Type B pancreatic cell (in vitro differentiated cells): ENCODE data around the gene ACAT2. TPM values are rescaled to one million over a fixed set of nuclear protein-coding genes. Genes with fewer than 3 reads are reported as not detected.
"Not testable (repeated sequence)": the region's sequence is repeated elsewhere in the genome, so short reads cannot be mapped to it uniquely, and the experiment has no call there.

ENCODE experiments used
- DNase-seq: peaks from one replicate; pipeline ENCODE4 v3.0.0; 2021; ENCODE audit warnings: mixed read lengths; ENCODE audit not compliant: unreplicated experiment; ENCODE audit errors: extremely low spot score
- H3K27ac Mint-ChIP-seq: 2 replicates; pipeline ENCODE4 v1.8.0; 2021; ENCODE audit warnings: mild to moderate bottlenecking, mixed read lengths
- H3K27me3 Mint-ChIP-seq: 2 replicates; pipeline ENCODE4 v1.8.0; 2021; ENCODE audit warnings: mixed read lengths
- H3K36me3 Mint-ChIP-seq: 2 replicates; pipeline ENCODE4 v1.8.0; 2021; ENCODE audit warnings: mixed read lengths
- H3K4me1 Mint-ChIP-seq: one replicate; pipeline ENCODE4 v1.8.0; 2021; ENCODE audit warnings: mixed read lengths; ENCODE audit not compliant: unreplicated experiment
- H3K4me3 Mint-ChIP-seq: 2 replicates; pipeline ENCODE4 v1.8.0; 2021; ENCODE audit warnings: mild to moderate bottlenecking, mixed read lengths
- H3K9me3 Mint-ChIP-seq: 2 replicates; pipeline ENCODE4 v1.8.0; 2021; ENCODE audit warnings: mixed read lengths
- CTCF ChIP-seq: fragments of 200-600 bp; sonication (generic); conservative IDR thresholded peaks from 2 replicates; pipeline ENCODE4 v1.5.0; 2021; ENCODE audit warnings: antibody characterized with exemption, mild to moderate bottlenecking
- total RNA-seq: library from RNA; stranded (reverse); gene quantifications from 2 replicates; pipeline ENCODE4 v1.2.1, GENCODE V29; 2021; ENCODE audit warnings: low replicate concordance

Gene ACAT2
- total RNA-seq, 1 donor from 2014 or later = 67.4 TPM

GRCh38 chr6:159813781-159814180, 51.9 kb downstream of the ACAT2 start:
- no peaks in the 10 kb centered on the region for H3K9me3 Mint-ChIP-seq
- no peak for TF ChIP-seq CTCF
- H3K27ac Mint-ChIP-seq = no peak overlapping the region
- H3K4me3 Mint-ChIP-seq = no peak overlapping the region
- no peaks in the 10 kb centered on the region for H3K36me3 Mint-ChIP-seq
- DNase-seq = no peak
- H3K27me3 Mint-ChIP-seq = no peaks in the 10 kb centered on the region
- no peaks in the 10 kb centered on the region for H3K4me1 Mint-ChIP-seq

- no peak for TF ChIP-seq CTCF
- Mint-ChIP-seq H3K36me3 (no peaks in the 10 kb centered on the region), H3K9me3 (no peaks in the 10 kb centered on the region), H3K27ac (peak overlapping the region; percentile 48), H3K4me3 (no peak overlapping the region), H3K27me3 (peaks cover 12% of the 10 kb centered on the region), H3K4me1 (no peaks in the 10 kb centered on the region)
- DNase-seq = no peak
Observed at GRCh38 chr6:159815410-159815809, 53.6 kb downstream of the ACAT2 start.

- DNase-seq, H3K36me3 Mint-ChIP-seq, H3K27ac Mint-ChIP-seq, H3K4me3 Mint-ChIP-seq, H3K9me3 Mint-ChIP-seq, H3K4me1 Mint-ChIP-seq: not testable (repeated sequence)
- H3K27me3 Mint-ChIP-seq = peaks cover 14% of the 10 kb centered on the region
Observed at GRCh38 chr6:159816775-159817174, 54.9 kb downstream of the ACAT2 start.

GRCh38 chr6:159817951-159818739, 56.3 kb downstream of the ACAT2 start:
- no peak for DNase-seq
- H3K27me3 Mint-ChIP-seq = peaks cover 19% of the 10 kb centered on the region
- no peaks in the 10 kb centered on the region for H3K9me3 Mint-ChIP-seq
- no peaks in the 10 kb centered on the region for H3K36me3 Mint-ChIP-seq
- no peak for TF ChIP-seq CTCF
- no peaks in the 10 kb centered on the region for H3K4me1 Mint-ChIP-seq
- no peak overlapping the region for H3K4me3 Mint-ChIP-seq
- H3K27ac Mint-ChIP-seq = no peak overlapping the region

- Mint-ChIP-seq H3K9me3 (no peaks in the 10 kb centered on the region), H3K27me3 (peaks cover 19% of the 10 kb centered on the region), H3K4me1 (no peaks in the 10 kb centered on the region), H3K27ac (no peak overlapping the region), H3K4me3 (no peak overlapping the region), H3K36me3 (no peaks in the 10 kb centered on the region)
- no peak for DNase-seq
- TF ChIP-seq CTCF = no peak
Observed at GRCh38 chr6:159819098-159819497, 57.3 kb downstream of the ACAT2 start.

- no peak overlapping the region for H3K27ac Mint-ChIP-seq
- no peak for DNase-seq
- no peak overlapping the region for H3K4me3 Mint-ChIP-seq
- H3K27me3 Mint-ChIP-seq = peaks cover 19% of the 10 kb centered on the region
- H3K4me1 Mint-ChIP-seq = no peaks in the 10 kb centered on the region
- no peaks in the 10 kb centered on the region for H3K9me3 Mint-ChIP-seq
- no peak for TF ChIP-seq CTCF
- no peaks in the 10 kb centered on the region for H3K36me3 Mint-ChIP-seq
Observed at GRCh38 chr6:159819932-159820640, 58.2 kb downstream of the ACAT2 start.
